ENCODE measurements around the gene RFPL3. TPM values are rescaled to one million over a fixed set of nuclear protein-coding genes. Genes with fewer than 3 reads are reported as not detected.

The RFPL3 gene
- total and polyA plus RNA-seq, 7 donors = not detected

DNA sequence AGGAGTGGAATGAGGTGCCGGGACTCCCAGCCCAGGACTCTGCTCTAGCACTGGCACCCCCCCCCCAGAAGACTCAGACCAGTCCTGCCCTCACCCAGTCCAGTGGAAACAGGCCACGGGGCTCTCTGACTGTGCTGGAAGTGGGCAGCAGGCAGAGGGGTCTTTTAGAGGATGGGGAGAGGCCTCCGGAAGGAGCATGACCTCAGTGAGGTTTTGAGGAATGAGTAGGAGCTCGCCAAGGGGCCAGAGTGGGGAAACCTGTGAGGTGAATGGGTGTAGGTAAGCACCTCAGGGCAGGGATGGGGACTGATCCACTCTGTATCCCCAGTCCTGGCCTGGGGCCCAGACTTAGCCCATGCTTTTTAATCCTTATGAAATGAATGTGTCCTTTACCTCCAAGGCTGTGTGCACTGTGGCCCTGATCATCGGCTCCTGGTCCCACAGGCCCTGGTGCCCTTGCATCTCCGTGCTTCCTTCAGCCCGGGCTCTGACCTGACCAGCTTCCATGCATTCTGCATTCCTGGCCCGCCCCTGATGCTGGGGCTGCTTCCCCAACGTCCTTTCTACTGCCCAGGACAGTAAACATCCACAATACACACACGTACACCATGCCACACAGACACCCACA, 24.4 kb upstream of the RFPL3 start:
- TF ChIP-seq, protein P1, sequence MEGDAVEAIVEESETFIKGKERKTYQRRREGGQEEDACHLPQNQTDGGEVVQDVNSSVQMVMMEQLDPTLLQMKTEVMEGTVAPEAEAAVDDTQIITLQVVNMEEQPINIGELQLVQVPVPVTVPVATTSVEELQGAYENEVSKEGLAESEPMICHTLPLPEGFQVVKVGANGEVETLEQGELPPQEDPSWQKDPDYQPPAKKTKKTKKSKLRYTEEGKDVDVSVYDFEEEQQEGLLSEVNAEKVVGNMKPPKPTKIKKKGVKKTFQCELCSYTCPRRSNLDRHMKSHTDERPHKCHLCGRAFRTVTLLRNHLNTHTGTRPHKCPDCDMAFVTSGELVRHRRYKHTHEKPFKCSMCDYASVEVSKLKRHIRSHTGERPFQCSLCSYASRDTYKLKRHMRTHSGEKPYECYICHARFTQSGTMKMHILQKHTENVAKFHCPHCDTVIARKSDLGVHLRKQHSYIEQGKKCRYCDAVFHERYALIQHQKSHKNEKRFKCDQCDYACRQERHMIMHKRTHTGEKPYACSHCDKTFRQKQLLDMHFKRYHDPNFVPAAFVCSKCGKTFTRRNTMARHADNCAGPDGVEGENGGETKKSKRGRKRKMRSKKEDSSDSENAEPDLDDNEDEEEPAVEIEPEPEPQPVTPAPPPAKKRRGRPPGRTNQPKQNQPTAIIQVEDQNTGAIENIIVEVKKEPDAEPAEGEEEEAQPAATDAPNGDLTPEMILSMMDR (IDR thresholded peaks at IDR 0.05) = no peak
- no peak overlapping the region for H3K4me3 ChIP-seq
- WGBS, 3 donors = 78 to 81% (median 78%) methylated on average over 9 to 10 of the region's 10 CpGs
- no peaks in the 10 kb centered on the region for H3K9me3 ChIP-seq
- H3K27ac ChIP-seq = no peak overlapping the region
- H3K36me3 ChIP-seq (ENCODE audit: insufficient read depth in 1 of 2, low read depth in 1 of 2) = no peaks in the 10 kb centered on the region
- intact Hi-C loops (cut with DNase I) = no loop called here
- no peaks in the 10 kb centered on the region for H3K4me1 ChIP-seq
- H3K27me3 ChIP-seq (ENCODE audit: insufficient read depth in 3 of 3, low read length in 2 of 3) = peaks cover 0 to 15% (median 3%) of the 10 kb centered on the region in 3 donors
- DNase-seq (no peak), ATAC-seq (no peak)

DNA sequence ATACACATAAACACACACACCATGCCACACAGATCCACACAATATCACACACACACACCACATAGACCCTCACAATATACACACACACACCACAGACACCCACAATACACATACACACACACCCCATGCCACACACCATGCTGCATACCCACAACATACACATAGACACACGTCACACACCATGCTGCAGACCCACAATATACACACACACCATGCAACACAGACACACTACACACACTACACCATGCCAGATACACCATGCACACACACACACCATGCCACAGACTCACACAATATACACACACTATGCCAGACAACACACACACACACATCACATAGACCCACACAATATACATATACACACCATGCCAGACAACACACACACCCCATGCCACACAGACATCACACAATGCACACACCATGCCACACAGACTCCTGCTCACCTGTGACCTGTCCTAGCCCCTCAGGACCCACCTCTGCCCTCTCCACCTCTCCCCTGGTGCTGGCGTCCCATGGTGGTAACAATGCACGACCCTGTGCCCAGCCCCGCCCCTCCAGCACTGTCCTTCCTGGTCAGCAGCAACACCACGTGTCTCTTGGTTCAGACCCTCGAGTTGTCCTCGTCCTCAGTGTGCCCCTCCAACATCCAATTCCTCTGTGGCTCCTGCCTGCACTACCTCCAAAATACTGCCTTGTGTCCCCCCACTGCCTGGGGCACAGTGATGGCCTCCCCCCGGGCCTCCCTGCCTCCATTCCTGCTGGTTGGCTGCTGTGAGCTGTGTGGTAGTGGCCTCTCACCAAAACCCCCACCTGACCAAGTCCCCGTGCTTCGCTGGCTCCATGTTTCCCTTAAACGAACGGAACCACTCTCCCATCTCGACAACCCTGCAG, 23.7 kb upstream of the RFPL3 start:
- Histone ChIP-seq H3K36me3 (ENCODE audit: insufficient read depth in 1 of 2, low read depth in 1 of 2) (no peaks in the 10 kb centered on the region), H3K27me3 (ENCODE audit: insufficient read depth in 3 of 3, low read length in 2 of 3) (peaks cover 0 to 15% (median 5%) of the 10 kb centered on the region in 3 donors), H3K9me3 (no peaks in the 10 kb centered on the region), H3K4me3 (no peak overlapping the region), H3K4me1 (no peaks in the 10 kb centered on the region), H3K27ac (no peak overlapping the region)
- intact Hi-C loops (cut with DNase I) = no loop called here
- DNase-seq = no peak
- WGBS, 3 donors = 65 to 72% (median 68%) methylated on average over 13 of the region's 13 CpGs
- ATAC-seq = no peak
- TF ChIP-seq, protein P1 (IDR thresholded peaks at IDR 0.05) = no peak

DNA sequence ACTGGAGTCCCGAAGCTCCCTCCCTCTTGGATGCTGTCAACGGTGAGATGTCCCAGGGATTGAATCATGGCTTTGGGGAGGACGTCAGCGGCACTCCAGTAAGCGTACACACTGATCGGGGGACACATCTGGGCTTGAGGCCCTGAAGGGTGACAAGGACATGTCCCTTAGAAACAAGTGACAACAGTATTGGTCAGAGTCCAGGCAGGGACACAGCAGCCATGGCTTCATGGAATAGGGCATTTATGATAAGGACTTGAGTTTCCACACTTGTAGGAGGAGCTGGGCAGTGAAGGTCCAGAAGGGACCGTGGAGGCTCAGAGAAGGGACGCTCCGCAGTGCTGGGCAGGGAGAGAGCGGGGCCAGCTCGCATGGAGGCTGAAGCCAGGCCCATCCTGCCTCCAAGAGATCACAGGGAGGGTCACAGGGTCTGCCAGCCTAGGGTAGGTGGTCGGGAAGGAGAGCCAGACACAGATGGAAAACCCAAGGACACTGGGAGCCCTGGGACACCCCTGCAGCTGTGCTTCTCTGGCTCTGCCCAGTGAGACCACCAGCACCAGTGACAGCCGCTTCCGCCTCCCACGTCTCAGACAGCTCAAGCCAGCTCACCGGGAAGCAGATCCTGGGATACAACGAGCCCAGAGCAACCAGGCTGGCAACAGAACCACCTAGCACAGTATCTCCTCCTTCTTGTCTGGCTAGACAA, 22.9 kb upstream of the RFPL3 start:
- TF ChIP-seq, protein P1 (IDR thresholded peaks at IDR 0.05) = no peak
- no peak for ATAC-seq
- 69 to 72% (median 71%) methylated on average over 17 of the region's 17 CpGs for WGBS, 3 donors

DNA sequence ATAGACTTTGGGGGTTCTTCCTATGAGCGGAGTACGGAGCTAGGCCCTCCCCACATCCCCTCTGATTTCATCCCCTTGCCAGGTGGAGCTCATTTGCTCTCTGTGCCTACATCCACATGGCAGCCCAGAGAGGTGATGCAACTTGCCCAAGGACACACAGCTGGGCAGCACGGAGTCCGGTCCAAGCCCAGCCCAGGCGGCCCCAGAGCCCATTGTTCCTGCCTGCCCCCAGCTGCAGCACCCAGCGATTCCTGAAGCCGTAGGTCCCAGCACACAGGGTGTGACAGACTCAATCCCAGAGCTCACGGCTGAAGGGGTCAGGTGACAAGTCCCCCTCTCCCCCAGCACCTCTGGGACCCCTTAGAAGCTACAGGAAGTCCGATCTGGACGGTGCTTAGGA, 22.2 kb upstream of the RFPL3 start:
- peaks cover 0 to 15% (median 5%) of the 10 kb centered on the region in 3 donors for H3K27me3 ChIP-seq (ENCODE audit: insufficient read depth in 3 of 3, low read length in 2 of 3)
- WGBS, 3 donors = 63 to 80% (median 79%) methylated on average over 10 of the region's 10 CpGs
- DNase-seq (no peak), ATAC-seq (no peak)
- H3K4me1 ChIP-seq = no peaks in the 10 kb centered on the region
- intact Hi-C loops (cut with DNase I) = no loop called here
- no peaks in the 10 kb centered on the region for H3K9me3 ChIP-seq
- TF ChIP-seq, protein P1 (IDR thresholded peaks at IDR 0.05) = no peak
- H3K4me3 ChIP-seq = no peak overlapping the region
- H3K36me3 ChIP-seq (ENCODE audit: insufficient read depth in 1 of 2, low read depth in 1 of 2) = no peaks in the 10 kb centered on the region
- H3K27ac ChIP-seq = no peak overlapping the region

More for the DNA sequence above, 22.9 kb upstream of the RFPL3 start:
- Histone ChIP-seq H3K36me3 (ENCODE audit: insufficient read depth in 1 of 2, low read depth in 1 of 2) (no peaks in the 10 kb centered on the region), H3K27ac (no peak overlapping the region), H3K4me3 (no peak overlapping the region), H3K27me3 (ENCODE audit: insufficient read depth in 3 of 3, low read length in 2 of 3) (peaks cover 0 to 15% (median 5%) of the 10 kb centered on the region in 3 donors), H3K4me1 (no peaks in the 10 kb centered on the region), H3K9me3 (no peaks in the 10 kb centered on the region)
- intact Hi-C loops (cut with DNase I) = no loop called here
- DNase-seq = no peak
